Mesendoderm (in vitro differentiated cells): ENCODE data around the gene SEPTIN1.

Experiments used
- DNase-seq: peaks from one replicate; pipeline ENCODE4 v3.0.0; 2013
- H2AK5ac ChIP-seq: 2 replicates; pipeline ENCODE4 v1.6.1; 2013; ENCODE audit warnings: low read length, inconsistent platforms
- H2BK120ac ChIP-seq: 2 replicates; pipeline ENCODE4 v1.6.1; 2013; ENCODE audit warnings: low read depth, mild to moderate bottlenecking, low read length, moderate library complexity, mixed read lengths
- H2BK15ac ChIP-seq: replicated peaks from 2 replicates; pipeline ENCODE4 v1.6.1; 2013; ENCODE audit warnings: low read depth, mild to moderate bottlenecking, moderate library complexity
- H2BK5ac ChIP-seq: 2 replicates; pipeline ENCODE4 v1.6.1; 2013; ENCODE audit warnings: low read length, inconsistent platforms
- H3K18ac ChIP-seq: 2 replicates; pipeline ENCODE4 v1.6.1; 2013; ENCODE audit warnings: mild to moderate bottlenecking, low read length, mixed read lengths
- H3K23ac ChIP-seq: one replicate; pipeline ENCODE4 v1.6.1; 2013; ENCODE audit warnings: low read length
- H3K27ac ChIP-seq: 2 replicates; pipeline ENCODE4 v1.5.1; 2013; ENCODE audit warnings: low read depth, mild to moderate bottlenecking, inconsistent platforms, low read length, moderate library complexity
- H3K27me3 ChIP-seq: 2 replicates; pipeline ENCODE4 v1.6.1; 2013; ENCODE audit warnings: low read length, control low read depth, mild to moderate bottlenecking, inconsistent platforms; ENCODE audit not compliant: insufficient read depth, poor library complexity
- H3K36me3 ChIP-seq: 2 replicates; pipeline ENCODE4 v1.6.1; 2013; ENCODE audit warnings: low read length, inconsistent platforms; ENCODE audit not compliant: control insufficient read depth, insufficient read depth
- H3K4ac ChIP-seq: one replicate; pipeline ENCODE4 v1.6.1; 2013; ENCODE audit warnings: low read depth, mild to moderate bottlenecking, low read length, moderate library complexity
- H3K4me1 ChIP-seq: 2 replicates; pipeline ENCODE4 v1.6.1; 2013; ENCODE audit warnings: low read depth, low read length, inconsistent platforms; ENCODE audit not compliant: control insufficient read depth
- H3K4me2 ChIP-seq: 2 replicates; pipeline ENCODE4 v1.6.1; 2013; ENCODE audit warnings: low read length
- H3K4me3 ChIP-seq: 2 replicates; pipeline ENCODE4 v1.5.1; 2013; ENCODE audit warnings: mild to moderate bottlenecking, low read length
- H3K56ac ChIP-seq: one replicate; pipeline ENCODE4 v1.6.1; 2013; ENCODE audit warnings: low read length
- H3K79me1 ChIP-seq: 2 replicates; pipeline ENCODE4 v1.6.1; 2013; ENCODE audit warnings: low read length, inconsistent platforms
- H3K79me2 ChIP-seq: 2 replicates; pipeline ENCODE4 v1.6.1; 2013; ENCODE audit warnings: mild to moderate bottlenecking, low read length; ENCODE audit not compliant: control insufficient read depth, insufficient read depth
- H3K9ac ChIP-seq: 2 replicates; pipeline ENCODE4 v1.6.1; 2013; ENCODE audit warnings: low read length, inconsistent platforms
- H4K5ac ChIP-seq: one replicate; pipeline ENCODE4 v1.6.1; 2013; ENCODE audit warnings: low read length
- H4K8ac ChIP-seq: one replicate; pipeline ENCODE4 v1.6.1; 2013; ENCODE audit warnings: low read depth, mild to moderate bottlenecking, control low read depth, low read length, moderate library complexity
- WGBS: extraction: QIAGEN DNeasy Blood & Tissue Kit; methylation state at CpG from one replicate; pipeline ENCODE4 v1.1.7; 2013; ENCODE audit warnings: low lambda C conversion rate, missing lambda C conversion rate; ENCODE audit not compliant: insufficient coverage; ENCODE audit errors: extremely low coverage; 5-methylcytosine and 5-hydroxymethylcytosine counted together

The SEPTIN1 gene

GRCh38 chr16:30383521-30383920, 1.2 kb upstream of the SEPTIN1 start:
- H3K27me3 ChIP-seq, result no peaks in the 10 kb centered on the region
- H2BK5ac ChIP-seq, result no peak overlapping the region
- H4K5ac ChIP-seq, result no peak overlapping the region
- H3K23ac ChIP-seq, result no peak overlapping the region
- no peaks in the 10 kb centered on the region for H3K79me1 ChIP-seq
- no peak overlapping the region for H3K27ac ChIP-seq
- no peak overlapping the region for H4K8ac ChIP-seq
- H3K56ac ChIP-seq, result no peak overlapping the region
- no peak overlapping the region for H3K4me3 ChIP-seq
- no peak overlapping the region for H3K4me2 ChIP-seq
- no peak overlapping the region for H3K4ac ChIP-seq
- H2BK15ac ChIP-seq, result no peak overlapping the region
- no CpG with 5 or more reads among the region's 2 CpGs for WGBS
- H3K18ac ChIP-seq, result no peak overlapping the region
- no peaks in the 10 kb centered on the region for H3K36me3 ChIP-seq
- DNase-seq, result no peak
- H3K79me2 ChIP-seq, result no peaks in the 10 kb centered on the region
- no peak overlapping the region for H3K9ac ChIP-seq
- H2AK5ac ChIP-seq, result no peak overlapping the region
- H3K4me1 ChIP-seq, result no peaks in the 10 kb centered on the region
- no peak overlapping the region for H2BK120ac ChIP-seq

DNA sequence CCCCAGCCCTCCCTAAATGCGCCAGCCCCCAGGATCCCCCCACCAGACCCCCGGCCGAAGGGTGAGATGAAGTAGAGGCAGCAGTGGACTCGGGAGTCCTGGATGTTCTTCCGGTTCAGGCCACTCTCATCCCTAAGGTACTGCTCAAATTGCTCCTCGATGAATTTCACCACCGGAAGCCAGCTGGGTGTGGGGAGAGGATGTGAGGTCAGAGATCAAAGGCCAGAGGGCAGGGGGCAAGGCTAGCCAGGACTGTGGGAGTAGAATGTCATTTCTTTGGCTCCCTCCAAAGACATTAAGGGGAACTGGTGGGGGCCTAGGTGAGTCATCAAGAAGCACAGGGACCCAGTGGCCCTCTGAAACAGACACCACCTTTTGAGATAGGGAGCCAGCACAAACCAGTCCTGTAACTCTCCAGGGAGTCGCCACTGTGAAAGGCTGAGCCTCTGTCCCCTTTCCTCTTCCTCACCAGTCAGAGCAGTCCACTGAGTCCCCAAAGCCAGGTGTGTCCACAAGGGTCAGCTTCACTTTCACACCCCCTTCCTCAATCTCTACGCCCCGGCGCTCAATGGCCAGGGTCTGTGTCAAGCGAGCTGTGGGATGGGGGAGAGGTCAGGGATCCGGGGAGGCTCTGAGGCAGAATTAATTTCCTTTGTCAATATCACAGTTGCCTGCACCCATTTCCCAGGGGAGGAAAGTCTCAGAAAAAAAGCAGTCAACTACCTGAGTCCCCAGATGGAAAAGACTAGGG, 895 bp downstream of the SEPTIN1 start:
- H3K4me2 ChIP-seq, result no peak overlapping the region
- no peaks in the 10 kb centered on the region for H3K79me1 ChIP-seq
- peak overlapping the region; percentile 25 for H3K56ac ChIP-seq
- no peak overlapping the region for H3K23ac ChIP-seq
- H3K18ac ChIP-seq, result no peak overlapping the region
- H3K36me3 ChIP-seq, result no peaks in the 10 kb centered on the region
- H3K4me1 ChIP-seq, result peaks cover 3% of the 10 kb centered on the region
- H3K79me2 ChIP-seq, result no peaks in the 10 kb centered on the region
- H3K4me3 ChIP-seq, result no peak overlapping the region
- H2BK120ac ChIP-seq, result no peak overlapping the region
- H3K27me3 ChIP-seq, result no peaks in the 10 kb centered on the region
- no peak overlapping the region for H3K27ac ChIP-seq
- H2BK15ac ChIP-seq, result no peak overlapping the region
- no peak overlapping the region for H3K9ac ChIP-seq
- no peak overlapping the region for H3K4ac ChIP-seq
- no peak overlapping the region for H4K8ac ChIP-seq
- no CpG with 5 or more reads among the region's 13 CpGs for WGBS
- H2AK5ac ChIP-seq, result no peak overlapping the region
- no peak for DNase-seq
- H2BK5ac ChIP-seq, result no peak overlapping the region
- H4K5ac ChIP-seq, result no peak overlapping the region

- Histone ChIP-seq H3K4me1 (peaks cover 3% of the 10 kb centered on the region), H3K27me3 (no peaks in the 10 kb centered on the region), H3K4me3 (no peak overlapping the region), H2BK15ac (no peak overlapping the region), H4K8ac (no peak overlapping the region), H3K27ac (no peak overlapping the region), H3K36me3 (no peaks in the 10 kb centered on the region), H2BK5ac (no peak overlapping the region), H3K79me2 (no peaks in the 10 kb centered on the region), H3K79me1 (no peaks in the 10 kb centered on the region), H3K18ac (no peak overlapping the region), H3K4me2 (no peak overlapping the region), H3K4ac (no peak overlapping the region), H2BK120ac (no peak overlapping the region), H3K9ac (no peak overlapping the region), H3K23ac (no peak overlapping the region), H2AK5ac (no peak overlapping the region), H3K56ac (no peak overlapping the region), H4K5ac (no peak overlapping the region)
- WGBS, result no CpG with 5 or more reads among the region's 6 CpGs
- no peak for DNase-seq
These were observed 1.6 kb downstream of the SEPTIN1 start for GRCh38 chr16:30380803-30381208.

DNA sequence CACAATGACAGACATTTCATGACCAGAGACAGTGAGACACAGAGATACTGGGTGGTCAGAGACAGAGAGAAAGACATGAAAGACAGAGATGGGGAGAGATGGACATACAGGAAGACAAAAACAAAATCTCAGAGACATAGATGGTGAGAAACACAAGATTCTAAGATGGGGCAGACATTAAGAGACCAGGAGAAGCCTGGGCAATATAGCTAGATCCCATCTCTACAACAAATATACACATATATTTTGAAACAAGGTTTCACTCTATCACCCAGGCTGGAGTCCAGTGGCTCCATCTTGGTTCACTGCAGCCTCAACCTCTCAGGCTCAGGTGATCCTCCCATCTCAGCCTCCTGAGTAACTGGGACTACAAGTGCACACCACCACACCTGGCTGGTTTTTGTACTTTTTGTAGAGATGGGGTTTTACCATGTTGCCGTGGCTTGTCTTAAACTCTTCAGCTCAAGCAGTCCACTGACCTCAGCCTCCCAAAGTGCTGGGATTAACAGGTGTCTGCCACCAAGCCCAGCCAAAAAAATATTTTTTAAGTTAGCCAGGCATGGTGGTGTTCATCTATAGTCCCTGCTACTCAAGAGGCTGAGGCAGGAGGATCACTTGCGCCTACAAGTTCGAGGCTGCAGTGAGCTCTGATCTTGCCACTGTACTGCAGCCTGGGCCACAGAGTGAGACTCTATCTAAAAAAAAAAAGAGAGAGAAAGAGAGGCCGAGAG, 2.1 kb downstream of the SEPTIN1 start:
- Histone ChIP-seq H3K56ac (no peak overlapping the region), H3K18ac (no peak overlapping the region), H4K5ac (no peak overlapping the region), H2BK5ac (no peak overlapping the region), H3K79me2 (no peaks in the 10 kb centered on the region), H3K27ac (no peak overlapping the region), H3K23ac (no peak overlapping the region), H3K4me3 (no peak overlapping the region), H3K9ac (no peak overlapping the region), H3K27me3 (no peaks in the 10 kb centered on the region), H3K36me3 (no peaks in the 10 kb centered on the region), H2BK120ac (no peak overlapping the region), H4K8ac (no peak overlapping the region), H3K79me1 (no peaks in the 10 kb centered on the region), H3K4ac (no peak overlapping the region), H2BK15ac (no peak overlapping the region), H3K4me2 (no peak overlapping the region), H2AK5ac (no peak overlapping the region), H3K4me1 (peaks cover 3% of the 10 kb centered on the region)
- no peak for DNase-seq
- no CpG with 5 or more reads among the region's 4 CpGs for WGBS

- H3K36me3 ChIP-seq, result no peaks in the 10 kb centered on the region
- peak overlapping the region; percentile 91 for H3K4me2 ChIP-seq
- H2BK5ac ChIP-seq, result no peak overlapping the region
- peak overlapping the region; percentile 60 for H3K27ac ChIP-seq
- no peaks in the 10 kb centered on the region for H3K79me1 ChIP-seq
- H3K4me1 ChIP-seq, result peaks cover 3% of the 10 kb centered on the region
- no peak overlapping the region for H4K8ac ChIP-seq
- DNase-seq, result no peak
- H2AK5ac ChIP-seq, result no peak overlapping the region
- H3K4me3 ChIP-seq, result peak overlapping the region; percentile 65
- peak overlapping the region; percentile 89 for H3K9ac ChIP-seq
- peak overlapping the region; percentile 94 for H3K23ac ChIP-seq
- no peak overlapping the region for H3K18ac ChIP-seq
- no peak overlapping the region for H2BK120ac ChIP-seq
- peak overlapping the region; percentile 40 for H3K4ac ChIP-seq
- H3K56ac ChIP-seq, result peak overlapping the region; percentile 94
- no peaks in the 10 kb centered on the region for H3K27me3 ChIP-seq
- no peak overlapping the region for H2BK15ac ChIP-seq
- no CpG with 5 or more reads among the region's 27 CpGs for WGBS
- H4K5ac ChIP-seq, result no peak overlapping the region
- H3K79me2 ChIP-seq, result no peaks in the 10 kb centered on the region
These were observed 3.1 kb downstream of the SEPTIN1 start for GRCh38 chr16:30379158-30379783.
